ENCODE data around the gene LARGE2. TPM values are rescaled to one million over a fixed set of nuclear protein-coding genes. Genes with fewer than 3 reads are reported as not detected.

LARGE2 gene
- total RNA-seq, 4 donors from 2014 or later, result 27.2 to 47.4 (median 33.1) TPM

- Histone ChIP-seq H3K9me3 (no peaks in the 10 kb centered on the region), H3K27ac (no peak overlapping the region), H3K27me3 (no peaks in the 10 kb centered on the region), H3K4me3 (no peak overlapping the region), H3K36me3 (peaks cover 31% of the 10 kb centered on the region), H3K4me1 (peaks cover 18% of the 10 kb centered on the region)
- TF ChIP-seq CTCF (IDR thresholded peaks at IDR 0.05) (no peak), POLR2AphosphoS5 (IDR thresholded peaks at IDR 0.05) (no peak), EP300 (IDR thresholded peaks at IDR 0.05) (no peak), POLR2A (IDR thresholded peaks at IDR 0.05) (no peak)
- DNase-seq (ENCODE audit: low spot score in 2 of 2), result no peak
- WGBS, result 80% methylated on average over 13 of the region's 19 CpGs
Measured at GRCh38 chr11:45906096-45906682, 16.3 kb upstream of the LARGE2 start.

GRCh38 chr11:45906965-45907611 lies 15.4 kb upstream of the LARGE2 start, which contains the start of gene FREY1:
FREY1 (minus strand) TSS chr11:45907271; CDS start chr11:45907245, 26 bp downstream.
- DNase-seq (ENCODE audit: low spot score in 2 of 2), result no peak
- Histone ChIP-seq H3K4me3 (no peak within 1 kb of the TSS), H3K4me1 (peaks cover 18% of the 10 kb centered on the region), H3K27ac (no peak within 1 kb of the TSS), H3K9me3 (no peaks in the 10 kb centered on the region), H3K36me3 (peaks cover 40% of the 10 kb centered on the region), H3K27me3 (no peaks in the 10 kb centered on the region)
- WGBS, result 61% methylated on average over 16 of the region's 18 CpGs
- no peak for TF ChIP-seq POLR2AphosphoS5 (IDR thresholded peaks at IDR 0.05)
- no peak for TF ChIP-seq CTCF (IDR thresholded peaks at IDR 0.05)
- no peak for TF ChIP-seq EP300 (IDR thresholded peaks at IDR 0.05)
- TF ChIP-seq POLR2A (IDR thresholded peaks at IDR 0.05), result no peak

GRCh38 chr11:45907911-45908370 lies 14.5 kb upstream of the LARGE2 start:
- 20% methylated on average over 1 of the region's 8 CpGs for WGBS
- Histone ChIP-seq H3K4me1 (peaks cover 18% of the 10 kb centered on the region), H3K36me3 (peaks cover 48% of the 10 kb centered on the region), H3K9me3 (no peaks in the 10 kb centered on the region), H3K27me3 (no peaks in the 10 kb centered on the region), H3K4me3 (no peak overlapping the region), H3K27ac (no peak overlapping the region)
- TF ChIP-seq EP300 (IDR thresholded peaks at IDR 0.05) (no peak), POLR2A (IDR thresholded peaks at IDR 0.05) (no peak), CTCF (IDR thresholded peaks at IDR 0.05) (no peak), POLR2AphosphoS5 (IDR thresholded peaks at IDR 0.05) (no peak)
- no peak for DNase-seq (ENCODE audit: low spot score in 2 of 2)

GRCh38 chr11:45909594-45910475 lies 12.6 kb upstream of the LARGE2 start:
- H3K36me3 ChIP-seq, result peaks cover 59% of the 10 kb centered on the region

More at GRCh38 chr11:45909594-45910475, 12.6 kb upstream of the LARGE2 start:
- Histone ChIP-seq H3K4me1 (peaks cover 18% of the 10 kb centered on the region), H3K27ac (no peak overlapping the region), H3K9me3 (no peaks in the 10 kb centered on the region), H3K27me3 (no peaks in the 10 kb centered on the region), H3K4me3 (no peak overlapping the region)
- TF ChIP-seq EP300 (IDR thresholded peaks at IDR 0.05), result no peak
- TF ChIP-seq CTCF (IDR thresholded peaks at IDR 0.05), result no peak
- no peak for TF ChIP-seq POLR2AphosphoS5 (IDR thresholded peaks at IDR 0.05)
- 89% methylated on average over 14 of the region's 32 CpGs for WGBS
- no peak for DNase-seq (ENCODE audit: low spot score in 2 of 2)

Data from suprapubic skin (tissue), 4 donors.